Mammary epithelial cell (primary cell): ENCODE data around the gene TPBGL.

Source experiments
- CTCF ChIP-seq, 2 donors: IDR thresholded peaks in 1 of 2; conservative IDR thresholded peaks in 1 of 2; 2 replicates each; pipeline ENCODE4 v1.5.1; 2011 to 2012; ENCODE audit warnings: inconsistent platforms in 2 of 2, low read length in 2 of 2, mild to moderate bottlenecking in 2 of 2, control low read depth in 1 of 2, low read depth in 1 of 2; ENCODE audit not compliant: insufficient read depth in 1 of 2; ENCODE audit errors: extremely low read depth in 1 of 2
- EZH2 ChIP-seq: IDR thresholded peaks from 2 replicates; pipeline ENCODE4 v1.6.1; 2012; ENCODE audit warnings: low read length, inconsistent platforms, borderline replicate concordance

- no peak for TF ChIP-seq CTCF (conservative IDR thresholded peaks at IDR 0.05 in 1 of 2, IDR thresholded peaks at IDR 0.05 in 1 of 2; ENCODE audit: extremely low read depth in 1 of 2, insufficient read depth in 1 of 2, low read depth in 1 of 2, low read length in 2 of 2)
- TF ChIP-seq EZH2: no peak
Observed at GRCh38 chr11:75212411-75212810, 28.2 kb upstream of the TPBGL start.
